ENCODE data around the gene UBXN4.
A peak's percentile ranks its signal among the peaks of the same experiment; 100 is the strongest.
"Not testable (repeated sequence)": the region's sequence is repeated elsewhere in the genome, so short reads cannot be mapped to it uniquely, and the experiment has no call there.

The UBXN4 gene

DNA sequence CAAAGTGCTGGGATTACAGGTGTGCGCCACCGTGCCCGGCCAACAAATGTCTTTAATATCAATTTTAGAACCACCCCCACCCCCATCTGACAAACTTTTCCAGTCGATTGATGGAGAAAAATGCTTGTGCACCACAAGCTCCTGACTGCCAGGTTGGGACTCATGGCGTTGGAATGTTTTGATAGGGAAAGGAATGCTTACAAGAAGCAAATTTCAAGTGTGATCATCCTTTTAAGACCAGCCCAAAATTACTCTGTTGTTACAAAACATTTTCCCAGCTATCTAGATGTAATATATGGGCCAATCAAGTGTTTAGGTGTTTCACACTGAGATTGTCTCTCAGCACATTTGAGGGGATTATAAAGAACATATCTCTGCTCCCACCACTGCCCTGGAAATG is 45.2 kb downstream of the UBXN4 start:
- no peak for DNase-seq
- no peak overlapping the region for H3K27ac ChIP-seq (ENCODE audit: insufficient read depth, low read length, poor library complexity, severe bottlenecking)
- H3K36me3 ChIP-seq (ENCODE audit: control insufficient read depth, insufficient read depth, low read length): peaks cover 25% of the 10 kb centered on the region

DNA sequence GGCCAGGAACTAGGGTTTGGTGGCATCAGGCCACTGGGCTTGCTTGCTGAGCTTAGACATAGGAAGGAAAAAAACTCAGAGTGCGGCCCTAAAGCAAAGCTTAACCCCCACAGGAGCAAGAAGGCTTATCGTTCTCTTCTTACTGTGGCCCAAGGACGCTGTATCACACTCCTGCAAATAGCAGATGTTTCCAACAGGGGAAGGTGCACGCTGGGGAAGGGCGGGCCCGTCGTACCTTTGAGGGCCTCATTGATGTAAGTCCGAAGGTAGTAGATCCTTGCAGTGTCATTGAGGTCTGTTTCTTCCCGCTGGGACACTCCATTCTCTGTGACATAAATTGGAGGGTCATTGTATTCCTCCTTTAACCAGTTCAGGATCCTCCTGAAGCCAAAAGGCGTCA is 48.8 kb downstream of the UBXN4 start:
- H3K27ac ChIP-seq (ENCODE audit: insufficient read depth, low read length, poor library complexity, severe bottlenecking): no peak overlapping the region
- no peaks in the 10 kb centered on the region for H3K4me1 ChIP-seq (ENCODE audit: control insufficient read depth, insufficient read depth, low read length, poor library complexity, severe bottlenecking)
- no peak for DNase-seq

More for the DNA sequence above, 45.2 kb downstream of the UBXN4 start:
- H3K4me3 ChIP-seq (ENCODE audit: insufficient read depth, low read depth, low read length, poor library complexity, severe bottlenecking): no peak overlapping the region
- no peaks in the 10 kb centered on the region for H3K27me3 ChIP-seq (replicated peaks; ENCODE audit: control insufficient read depth, insufficient read depth, low read length, poor library complexity, severe bottlenecking)
- H3K9me3 ChIP-seq (ENCODE audit: control insufficient read depth, low read length): no peaks in the 10 kb centered on the region
- no peaks in the 10 kb centered on the region for H3K4me1 ChIP-seq (ENCODE audit: control insufficient read depth, insufficient read depth, low read length, poor library complexity, severe bottlenecking)

DNA sequence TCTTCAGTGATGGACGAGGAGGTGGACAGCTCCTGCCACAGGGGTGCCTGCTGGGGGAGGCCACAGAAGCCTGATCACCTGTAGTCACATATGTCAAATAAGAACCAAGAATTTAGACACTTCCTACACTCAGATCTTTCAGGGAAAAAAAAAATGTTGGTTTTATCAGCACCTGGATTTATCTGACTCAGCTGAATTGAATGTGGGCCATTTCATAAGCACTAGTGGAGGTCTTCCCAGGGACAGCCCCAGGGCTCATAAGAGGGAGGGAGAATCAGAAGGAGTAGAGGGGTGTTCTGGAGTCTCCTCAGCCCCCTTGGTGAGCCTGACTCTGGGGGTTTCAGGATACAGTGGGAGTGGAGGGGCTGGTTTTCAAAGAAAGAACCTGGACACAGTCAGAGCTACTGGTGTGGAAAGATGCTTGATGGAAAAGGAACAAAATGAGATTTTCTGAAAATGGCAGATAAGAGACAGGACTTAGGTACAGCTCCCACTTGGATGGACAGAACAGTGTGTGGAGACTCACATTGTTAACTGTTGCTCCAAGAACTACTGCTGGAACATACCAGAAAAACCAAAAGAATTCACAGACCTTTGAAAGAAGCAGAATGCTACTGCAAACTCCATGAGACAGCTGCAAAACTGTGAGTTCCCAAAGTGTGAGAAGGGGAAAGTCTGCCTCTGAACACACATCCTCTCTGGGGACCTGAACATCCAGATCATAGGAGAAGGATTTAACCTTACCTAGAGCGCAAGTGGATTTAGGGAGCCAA is 49.9 kb downstream of the UBXN4 start:
- Histone ChIP-seq H3K27ac (ENCODE audit: insufficient read depth, low read length, poor library complexity, severe bottlenecking) (no peak overlapping the region), H3K4me3 (ENCODE audit: insufficient read depth, low read depth, low read length, poor library complexity, severe bottlenecking) (no peak overlapping the region), H3K4me1 (ENCODE audit: control insufficient read depth, insufficient read depth, low read length, poor library complexity, severe bottlenecking) (no peaks in the 10 kb centered on the region), H3K27me3 (replicated peaks; ENCODE audit: control insufficient read depth, insufficient read depth, low read length, poor library complexity, severe bottlenecking) (no peaks in the 10 kb centered on the region), H3K36me3 (ENCODE audit: control insufficient read depth, insufficient read depth, low read length) (no peaks in the 10 kb centered on the region), H3K9me3 (ENCODE audit: control insufficient read depth, low read length) (no peaks in the 10 kb centered on the region)
- DNase-seq: no peak

More for the DNA sequence above, 48.8 kb downstream of the UBXN4 start:
- Histone ChIP-seq H3K4me3 (ENCODE audit: insufficient read depth, low read depth, low read length, poor library complexity, severe bottlenecking) (no peak overlapping the region), H3K36me3 (ENCODE audit: control insufficient read depth, insufficient read depth, low read length) (peaks cover 5% of the 10 kb centered on the region), H3K9me3 (ENCODE audit: control insufficient read depth, low read length) (no peaks in the 10 kb centered on the region), H3K27me3 (replicated peaks; ENCODE audit: control insufficient read depth, insufficient read depth, low read length, poor library complexity, severe bottlenecking) (no peaks in the 10 kb centered on the region)

DNA sequence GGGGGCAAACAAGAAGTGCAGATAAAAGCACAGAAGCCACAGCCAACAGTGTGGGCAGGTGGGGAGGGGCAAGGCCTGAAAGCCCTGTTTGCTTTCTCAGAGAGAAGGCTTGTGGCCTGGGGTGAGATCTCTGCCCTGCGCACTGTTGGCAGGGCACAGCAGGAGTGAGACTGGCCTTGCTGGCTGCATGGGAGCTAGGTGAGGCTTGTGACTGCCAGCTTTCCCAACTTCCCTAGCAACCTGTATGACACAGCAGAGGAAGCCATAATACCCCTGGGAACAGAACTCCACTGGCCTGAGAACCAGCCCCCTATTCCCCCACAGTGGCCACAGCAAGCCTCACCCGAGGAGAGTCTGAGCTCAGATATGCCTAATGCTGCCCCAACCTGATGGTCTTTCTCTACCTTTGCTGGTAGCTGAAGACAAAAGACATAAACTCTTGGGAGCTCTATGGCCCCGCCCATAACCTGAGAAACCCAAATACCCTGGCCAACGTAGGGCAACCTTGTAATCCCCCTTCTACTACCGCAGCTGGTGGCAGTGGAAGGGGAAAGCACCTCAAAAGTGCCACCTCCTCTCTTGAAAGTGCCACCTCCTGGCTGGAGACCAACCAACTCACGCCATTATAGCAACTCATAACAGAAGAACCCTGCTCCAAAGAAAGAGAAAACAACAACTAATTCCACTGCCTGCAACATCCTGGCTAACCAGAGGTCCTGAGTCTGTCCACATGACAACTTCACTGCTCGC is 50.9 kb downstream of the UBXN4 start:
- Histone ChIP-seq H3K9me3 (ENCODE audit: control insufficient read depth, low read length) (no peaks in the 10 kb centered on the region), H3K36me3 (ENCODE audit: control insufficient read depth, insufficient read depth, low read length) (no peaks in the 10 kb centered on the region), H3K4me3 (ENCODE audit: insufficient read depth, low read depth, low read length, poor library complexity, severe bottlenecking) (no peak overlapping the region), H3K27ac (ENCODE audit: insufficient read depth, low read length, poor library complexity, severe bottlenecking) (no peak overlapping the region), H3K4me1 (ENCODE audit: control insufficient read depth, insufficient read depth, low read length, poor library complexity, severe bottlenecking) (no peaks in the 10 kb centered on the region), H3K27me3 (replicated peaks; ENCODE audit: control insufficient read depth, insufficient read depth, low read length, poor library complexity, severe bottlenecking) (no peaks in the 10 kb centered on the region)
- DNase-seq: no peak

DNA sequence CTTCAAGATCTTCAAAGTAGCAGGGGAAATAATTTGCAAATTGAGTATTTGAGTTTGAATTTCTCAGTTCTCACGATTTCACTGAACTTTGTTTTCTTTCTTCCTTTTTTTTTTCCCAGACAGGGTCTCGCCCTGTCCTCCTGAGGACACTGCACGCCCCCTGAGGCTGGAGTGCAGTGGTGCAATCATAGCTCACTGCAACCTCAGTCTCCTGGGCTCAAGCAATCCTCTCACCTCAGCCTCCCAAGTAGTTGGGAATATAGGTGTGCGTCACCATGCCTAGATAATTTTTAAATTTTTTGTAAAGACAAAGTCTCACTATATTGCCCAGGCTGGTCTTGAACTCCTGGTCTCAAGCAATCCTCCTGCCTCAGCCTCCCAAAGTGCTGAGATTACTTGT is 54.0 kb downstream of the UBXN4 start:
- not testable (repeated sequence) for H3K9me3 ChIP-seq (ENCODE audit: control insufficient read depth, low read length); H3K4me1 ChIP-seq (ENCODE audit: control insufficient read depth, insufficient read depth, low read length, poor library complexity, severe bottlenecking); H3K27ac ChIP-seq (ENCODE audit: insufficient read depth, low read length, poor library complexity, severe bottlenecking); DNase-seq; H3K4me3 ChIP-seq (ENCODE audit: insufficient read depth, low read depth, low read length, poor library complexity, severe bottlenecking); H3K27me3 ChIP-seq (replicated peaks; ENCODE audit: control insufficient read depth, insufficient read depth, low read length, poor library complexity, severe bottlenecking); H3K36me3 ChIP-seq (ENCODE audit: control insufficient read depth, insufficient read depth, low read length)

DNA sequence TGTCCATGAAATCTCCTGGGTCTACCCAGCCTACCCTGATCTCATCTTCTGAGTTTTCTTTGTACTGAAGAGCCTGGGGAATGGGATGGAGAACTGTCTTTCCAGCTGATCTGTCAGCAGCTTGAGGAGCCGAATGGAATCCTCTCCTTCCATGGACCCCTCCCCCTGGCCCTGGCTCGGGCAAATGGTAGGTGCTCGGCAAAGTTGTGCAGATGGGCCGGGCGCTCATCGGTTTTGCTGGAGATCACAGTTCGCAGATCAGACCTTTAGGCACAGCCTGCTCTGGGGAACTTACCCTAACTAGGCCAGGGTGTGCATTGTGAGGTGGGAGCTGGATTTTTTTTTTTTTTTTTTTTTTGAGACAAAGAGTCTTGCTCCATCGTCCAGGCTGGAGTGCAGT is 55.0 kb downstream of the UBXN4 start:
- no peaks in the 10 kb centered on the region for H3K9me3 ChIP-seq (ENCODE audit: control insufficient read depth, low read length)
- H3K4me3 ChIP-seq (ENCODE audit: insufficient read depth, low read depth, low read length, poor library complexity, severe bottlenecking): no peak overlapping the region
- H3K27ac ChIP-seq (ENCODE audit: insufficient read depth, low read length, poor library complexity, severe bottlenecking): no peak overlapping the region
- no peaks in the 10 kb centered on the region for H3K27me3 ChIP-seq (replicated peaks; ENCODE audit: control insufficient read depth, insufficient read depth, low read length, poor library complexity, severe bottlenecking)
- H3K36me3 ChIP-seq (ENCODE audit: control insufficient read depth, insufficient read depth, low read length): no peaks in the 10 kb centered on the region
- DNase-seq: no peak
- no peaks in the 10 kb centered on the region for H3K4me1 ChIP-seq (ENCODE audit: control insufficient read depth, insufficient read depth, low read length, poor library complexity, severe bottlenecking)

DNA sequence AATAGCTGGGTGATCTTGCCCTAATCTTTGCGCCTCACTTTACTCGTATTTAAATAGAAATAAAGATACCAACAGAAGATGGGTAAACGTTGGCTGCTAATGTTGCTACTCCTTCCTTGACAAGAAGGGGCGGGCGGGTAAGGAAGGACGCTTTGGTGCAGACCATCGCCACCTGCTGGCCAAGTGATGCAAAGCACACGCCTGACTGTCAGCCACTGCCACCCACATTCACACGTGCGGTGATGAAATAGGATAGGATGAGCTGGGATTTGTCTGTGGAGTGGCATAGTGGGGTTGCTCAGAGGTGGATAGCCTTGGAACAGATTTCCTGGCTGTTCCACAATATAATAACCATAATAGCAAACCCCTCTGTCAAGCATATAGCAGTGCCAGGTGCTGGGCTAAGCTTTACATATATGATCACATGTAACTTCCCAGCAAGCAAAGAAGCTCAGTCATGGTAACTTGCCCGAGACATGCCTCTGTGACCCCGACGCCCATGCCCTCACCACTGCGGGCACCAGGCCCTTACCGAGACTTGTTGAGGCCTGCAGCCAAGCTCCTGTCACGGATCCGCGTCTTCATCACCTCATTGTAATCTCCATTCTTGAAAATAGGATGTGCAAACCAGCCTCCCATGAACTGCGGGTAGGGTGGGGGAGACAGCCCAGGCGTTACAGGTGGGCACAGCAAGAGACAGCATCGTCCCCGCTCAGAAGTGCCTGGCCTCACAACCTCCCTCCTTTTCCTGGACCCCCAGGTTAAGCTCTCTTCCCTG is 56.0 kb downstream of the UBXN4 start:
- peak; percentile 31 to 47 (median 38) for DNase-seq
- Histone ChIP-seq H3K36me3 (ENCODE audit: control insufficient read depth, insufficient read depth, low read length) (no peaks in the 10 kb centered on the region), H3K9me3 (ENCODE audit: control insufficient read depth, low read length) (no peaks in the 10 kb centered on the region), H3K4me3 (ENCODE audit: insufficient read depth, low read depth, low read length, poor library complexity, severe bottlenecking) (no peak overlapping the region), H3K27ac (ENCODE audit: insufficient read depth, low read length, poor library complexity, severe bottlenecking) (no peak overlapping the region), H3K27me3 (replicated peaks; ENCODE audit: control insufficient read depth, insufficient read depth, low read length, poor library complexity, severe bottlenecking) (no peaks in the 10 kb centered on the region), H3K4me1 (ENCODE audit: control insufficient read depth, insufficient read depth, low read length, poor library complexity, severe bottlenecking) (no peaks in the 10 kb centered on the region)

DNA sequence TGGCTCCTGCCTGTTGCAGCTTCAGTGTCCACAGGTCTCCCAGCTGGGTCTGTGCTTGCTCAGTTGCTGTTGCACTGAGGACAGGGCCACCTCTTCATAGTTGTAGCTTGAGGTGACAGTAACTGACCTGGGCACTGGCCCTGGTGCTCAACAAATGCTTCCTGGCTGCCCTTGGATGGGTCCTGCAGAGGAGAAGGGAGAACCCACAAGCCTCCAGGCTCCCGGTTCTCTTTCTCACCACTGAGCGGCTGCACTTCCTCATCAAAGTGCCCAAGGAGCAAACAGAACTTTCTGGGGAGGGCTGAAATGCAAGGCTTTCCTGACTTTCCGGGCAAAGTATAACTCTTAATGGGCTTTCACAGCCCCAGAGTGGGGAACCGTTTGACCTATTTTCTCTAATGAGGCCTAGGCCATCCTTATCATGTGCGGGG is 56.6 kb downstream of the UBXN4 start:
- H3K4me3 ChIP-seq (ENCODE audit: insufficient read depth, low read depth, low read length, poor library complexity, severe bottlenecking): no peak overlapping the region
- H3K27ac ChIP-seq (ENCODE audit: insufficient read depth, low read length, poor library complexity, severe bottlenecking): no peak overlapping the region
- H3K9me3 ChIP-seq (ENCODE audit: control insufficient read depth, low read length): no peaks in the 10 kb centered on the region
- no peaks in the 10 kb centered on the region for H3K27me3 ChIP-seq (replicated peaks; ENCODE audit: control insufficient read depth, insufficient read depth, low read length, poor library complexity, severe bottlenecking)
- H3K36me3 ChIP-seq (ENCODE audit: control insufficient read depth, insufficient read depth, low read length): no peaks in the 10 kb centered on the region
- DNase-seq: no peak
- no peaks in the 10 kb centered on the region for H3K4me1 ChIP-seq (ENCODE audit: control insufficient read depth, insufficient read depth, low read length, poor library complexity, severe bottlenecking)

DNA sequence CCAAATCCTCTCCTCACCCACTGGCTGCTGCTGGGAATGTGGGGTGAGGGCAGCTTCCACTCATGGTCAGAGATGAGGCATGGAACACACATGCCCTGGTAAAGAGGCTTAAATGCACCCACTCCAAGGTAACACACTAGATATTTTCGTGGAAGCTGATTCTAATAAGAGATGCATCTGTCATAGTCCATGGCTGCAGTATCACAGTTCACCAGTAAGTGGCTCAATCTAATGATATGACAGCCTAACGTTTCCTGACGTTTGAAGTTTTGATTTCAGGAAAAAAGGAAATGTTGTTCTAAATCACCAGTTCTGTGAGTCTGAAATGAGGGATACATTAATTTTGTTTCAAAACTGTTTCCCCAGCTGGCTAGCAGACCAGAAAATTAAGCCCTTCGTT is 57.1 kb downstream of the UBXN4 start:
- no peaks in the 10 kb centered on the region for H3K4me1 ChIP-seq (ENCODE audit: control insufficient read depth, insufficient read depth, low read length, poor library complexity, severe bottlenecking)
- no peak overlapping the region for H3K4me3 ChIP-seq (ENCODE audit: insufficient read depth, low read depth, low read length, poor library complexity, severe bottlenecking)
- H3K9me3 ChIP-seq (ENCODE audit: control insufficient read depth, low read length): no peaks in the 10 kb centered on the region
- no peaks in the 10 kb centered on the region for H3K27me3 ChIP-seq (replicated peaks; ENCODE audit: control insufficient read depth, insufficient read depth, low read length, poor library complexity, severe bottlenecking)
- no peak overlapping the region for H3K27ac ChIP-seq (ENCODE audit: insufficient read depth, low read length, poor library complexity, severe bottlenecking)
- H3K36me3 ChIP-seq (ENCODE audit: control insufficient read depth, insufficient read depth, low read length): no peaks in the 10 kb centered on the region
- DNase-seq: no peak

DNA sequence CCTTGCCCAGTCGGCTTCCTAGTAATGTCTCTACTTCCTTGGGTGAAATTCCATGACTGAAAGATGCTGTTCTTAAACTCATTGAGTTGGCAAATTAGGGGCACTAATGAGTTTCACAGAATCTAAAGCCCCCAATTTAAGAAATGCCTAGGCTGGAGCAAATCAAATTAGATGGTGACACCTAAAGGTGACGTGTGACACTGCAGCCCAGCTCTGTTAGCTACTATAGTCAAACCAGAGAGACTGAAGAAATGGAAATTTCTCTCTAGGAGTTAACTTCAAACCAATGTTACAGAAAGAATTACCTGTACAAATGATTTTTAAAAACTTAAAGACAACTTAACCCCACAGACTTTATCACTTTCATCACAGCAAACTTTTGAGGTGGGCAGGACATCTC is 58.1 kb downstream of the UBXN4 start:
- H3K4me3 ChIP-seq (ENCODE audit: insufficient read depth, low read depth, low read length, poor library complexity, severe bottlenecking): no peak overlapping the region
- H3K27me3 ChIP-seq (replicated peaks; ENCODE audit: control insufficient read depth, insufficient read depth, low read length, poor library complexity, severe bottlenecking): no peaks in the 10 kb centered on the region
- H3K36me3 ChIP-seq (ENCODE audit: control insufficient read depth, insufficient read depth, low read length): no peaks in the 10 kb centered on the region
- no peak overlapping the region for H3K27ac ChIP-seq (ENCODE audit: insufficient read depth, low read length, poor library complexity, severe bottlenecking)
- H3K9me3 ChIP-seq (ENCODE audit: control insufficient read depth, low read length): no peaks in the 10 kb centered on the region
- H3K4me1 ChIP-seq (ENCODE audit: control insufficient read depth, insufficient read depth, low read length, poor library complexity, severe bottlenecking): no peaks in the 10 kb centered on the region
- no peak for DNase-seq

Measured in effector memory CD4-positive, alpha-beta T cell (primary cell).